Hepatocyte (in vitro differentiated cells): ENCODE data around the gene MAGI3. TPM values are rescaled to one million over a fixed set of nuclear protein-coding genes. Genes with fewer than 3 reads are reported as not detected.

ENCODE experiments used
- DNase-seq: peaks from one replicate; pipeline ENCODE4 v3.0.0-alpha.2; 2016; ENCODE audit warnings: low spot score
- H2AFZ ChIP-seq: fragments of 200-600 bp; sonication (generic); 2 replicates; pipeline ENCODE4 v1.6.0; 2016; ENCODE audit warnings: antibody characterized with exemption, mild to moderate bottlenecking
- H3K27ac ChIP-seq: fragments of 200-600 bp; sonication (generic); 2 replicates; pipeline ENCODE4 v1.5.1; 2016; ENCODE audit warnings: mild to moderate bottlenecking
- H3K27me3 ChIP-seq: fragments of 200-600 bp; sonication (generic); 2 replicates; pipeline ENCODE4 v1.6.1; 2016
- H3K36me3 ChIP-seq: fragments of 200-600 bp; sonication (generic); replicated peaks from 2 replicates; pipeline ENCODE4 v1.5.1; 2016; ENCODE audit warnings: low read depth; ENCODE audit not compliant: insufficient read depth
- H3K4me1 ChIP-seq: fragments of 200-600 bp; sonication (generic); 2 replicates; pipeline ENCODE4 v1.5.1; 2016; ENCODE audit warnings: mild to moderate bottlenecking, moderate library complexity; ENCODE audit not compliant: insufficient read depth
- H3K4me2 ChIP-seq: fragments of 200-600 bp; sonication (generic); 2 replicates; pipeline ENCODE4 v1.6.0; 2016
- H3K4me3 ChIP-seq: fragments of 200-600 bp; sonication (generic); 2 replicates; pipeline ENCODE4 v1.5.1; 2016; ENCODE audit warnings: mild to moderate bottlenecking
- H3K79me2 ChIP-seq: fragments of 200-600 bp; sonication (generic); 2 replicates; pipeline ENCODE4 v1.6.0; 2017; ENCODE audit warnings: mild to moderate bottlenecking
- H3K9me2 ChIP-seq: fragments of 200-600 bp; sonication (generic); replicated peaks from 2 replicates; pipeline ENCODE4 v1.6.0; 2017; ENCODE audit warnings: mild to moderate bottlenecking; ENCODE audit not compliant: insufficient read depth
- H3K9me3 ChIP-seq: fragments of 200-600 bp; sonication (generic); 2 replicates; pipeline ENCODE4 v1.5.1; 2016; ENCODE audit warnings: low read depth, mild to moderate bottlenecking
- H4K20me1 ChIP-seq: fragments of 200-600 bp; sonication (generic); 2 replicates; pipeline ENCODE4 v1.6.0; 2016; ENCODE audit warnings: mild to moderate bottlenecking; ENCODE audit not compliant: insufficient read depth, poor library complexity, severe bottlenecking
- EZH2 ChIP-seq: fragments of 200-600 bp; sonication (generic); IDR thresholded peaks from 2 replicates; pipeline ENCODE4 v1.6.1; 2016; ENCODE audit warnings: antibody characterized with exemption, mild to moderate bottlenecking, borderline replicate concordance
- EZH2phosphoT487 ChIP-seq: fragments of 200-600 bp; sonication (generic); IDR thresholded peaks from one replicate; pipeline ENCODE4 v1.6.1; 2018; ENCODE audit warnings: antibody characterized with exemption, mild to moderate bottlenecking, low read depth, moderate library complexity; ENCODE audit not compliant: unreplicated experiment, severe bottlenecking
- WGBS: methylation state at CpG from one replicate; pipeline ENCODE4 v1.1.6; 2016; ENCODE audit warnings: low lambda C conversion rate; ENCODE audit errors: missing lambda C conversion rate; 5-methylcytosine and 5-hydroxymethylcytosine counted together
- polyA plus RNA-seq: library from polyadenylated mRNA; unstranded; fragments of >200 nt; fragmentation: Nextera tagmentation; extraction: Ambion mirVana; gene quantifications from 2 replicates; pipeline ENCODE4 v1.2.1, GENCODE V29; 2016
- total RNA-seq: library from RNA; depleted of rRNA; stranded (reverse); fragments of >200 nt; gene quantifications from 2 replicates; pipeline ENCODE4 v1.2.3, GENCODE V29; 2014
- TF ChIP-seq, protein P1 (sequence below): fragments of 200-600 bp; sonication (generic); IDR thresholded peaks from 2 replicates; pipeline ENCODE4 v1.5.1; 2016; ENCODE audit warnings: antibody characterized with exemption, mild to moderate bottlenecking; ENCODE audit not compliant: poor library complexity

Gene MAGI3
- total and polyA plus RNA-seq, 2 experiments from 2014 or later, result 15.9 to 22.4 TPM

DNA sequence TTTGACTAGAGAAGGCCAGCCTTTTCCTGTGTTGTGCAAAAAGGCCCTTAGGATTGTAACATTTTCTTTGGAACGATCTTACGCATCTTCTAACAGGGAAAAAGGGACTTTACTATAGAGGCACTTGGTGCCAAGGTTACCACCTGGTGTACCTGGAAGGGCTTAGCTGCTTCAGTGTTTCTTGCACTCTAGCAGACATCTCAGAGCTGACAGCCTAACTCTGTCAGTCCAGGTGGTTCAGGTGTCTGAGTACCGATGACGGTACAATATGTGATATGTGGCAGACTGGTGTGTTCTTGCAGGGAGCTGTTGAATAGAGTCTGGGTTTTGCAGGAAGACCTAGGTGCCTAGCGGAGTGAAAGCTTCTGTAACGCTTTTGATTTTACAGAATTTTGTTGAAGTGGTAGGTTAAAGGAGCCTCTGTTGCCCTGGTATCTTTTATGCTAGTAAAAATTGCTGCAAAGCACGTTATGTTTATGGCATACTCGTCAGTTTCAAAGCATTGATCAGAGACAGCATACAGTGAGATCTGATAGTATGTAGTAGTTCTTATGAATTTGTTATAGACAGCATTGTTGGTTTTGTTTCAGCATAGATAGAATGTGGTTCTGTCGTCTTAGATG, 1.4 kb downstream of the MAGI3 start:
- H3K27ac ChIP-seq, result peak overlapping the region; percentile 10
- no peaks in the 10 kb centered on the region for H3K9me3 ChIP-seq
- peaks cover 20% of the 10 kb centered on the region for H4K20me1 ChIP-seq
- 5% methylated on average over 9 of the region's 9 CpGs for WGBS
- DNase-seq, result peak; percentile 38
- peaks cover 15% of the 10 kb centered on the region for H3K4me1 ChIP-seq
- no peaks in the 10 kb centered on the region for H3K9me2 ChIP-seq
- TF ChIP-seq EZH2 (no peak), EZH2phosphoT487 (no peak)
- TF ChIP-seq, protein P1, sequence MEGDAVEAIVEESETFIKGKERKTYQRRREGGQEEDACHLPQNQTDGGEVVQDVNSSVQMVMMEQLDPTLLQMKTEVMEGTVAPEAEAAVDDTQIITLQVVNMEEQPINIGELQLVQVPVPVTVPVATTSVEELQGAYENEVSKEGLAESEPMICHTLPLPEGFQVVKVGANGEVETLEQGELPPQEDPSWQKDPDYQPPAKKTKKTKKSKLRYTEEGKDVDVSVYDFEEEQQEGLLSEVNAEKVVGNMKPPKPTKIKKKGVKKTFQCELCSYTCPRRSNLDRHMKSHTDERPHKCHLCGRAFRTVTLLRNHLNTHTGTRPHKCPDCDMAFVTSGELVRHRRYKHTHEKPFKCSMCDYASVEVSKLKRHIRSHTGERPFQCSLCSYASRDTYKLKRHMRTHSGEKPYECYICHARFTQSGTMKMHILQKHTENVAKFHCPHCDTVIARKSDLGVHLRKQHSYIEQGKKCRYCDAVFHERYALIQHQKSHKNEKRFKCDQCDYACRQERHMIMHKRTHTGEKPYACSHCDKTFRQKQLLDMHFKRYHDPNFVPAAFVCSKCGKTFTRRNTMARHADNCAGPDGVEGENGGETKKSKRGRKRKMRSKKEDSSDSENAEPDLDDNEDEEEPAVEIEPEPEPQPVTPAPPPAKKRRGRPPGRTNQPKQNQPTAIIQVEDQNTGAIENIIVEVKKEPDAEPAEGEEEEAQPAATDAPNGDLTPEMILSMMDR, result no peak
- H3K4me3 ChIP-seq, result peak overlapping the region; percentile 81
- H3K79me2 ChIP-seq, result peaks cover 58% of the 10 kb centered on the region
- peak overlapping the region; percentile 79 for H2AFZ ChIP-seq
- H3K36me3 ChIP-seq, result no peaks in the 10 kb centered on the region
- peak overlapping the region; percentile 82 for H3K4me2 ChIP-seq
- no peaks in the 10 kb centered on the region for H3K27me3 ChIP-seq

DNA sequence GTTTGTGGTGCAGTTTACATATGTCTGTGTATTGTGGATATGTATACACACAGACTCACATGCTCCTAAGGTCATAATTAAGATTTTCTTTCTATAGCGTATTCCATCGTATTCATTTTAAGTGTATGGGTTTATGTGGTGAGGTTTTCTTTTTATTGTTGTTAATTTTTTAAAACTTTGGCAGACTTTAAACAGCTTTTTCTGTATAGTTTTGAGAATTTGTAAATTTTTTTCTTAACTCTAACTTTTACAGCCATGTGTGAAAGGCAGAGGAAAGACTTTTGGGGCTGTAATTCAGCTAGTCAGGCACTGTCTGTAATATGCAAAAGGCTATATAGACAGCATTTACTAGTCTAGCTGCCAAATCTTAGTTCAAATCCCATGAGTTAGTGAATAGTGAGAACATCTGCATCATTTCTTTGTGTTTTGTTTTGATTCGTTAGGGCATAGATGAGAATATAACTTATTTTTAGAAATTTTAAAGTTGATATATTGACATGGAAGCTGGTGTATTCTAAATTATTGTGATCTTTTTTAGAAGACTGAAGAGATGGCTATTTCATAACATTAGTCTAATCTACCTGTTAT, 2.3 kb downstream of the MAGI3 start:
- peaks cover 21% of the 10 kb centered on the region for H3K4me1 ChIP-seq
- H3K4me3 ChIP-seq, result peak overlapping the region; percentile 81
- H3K79me2 ChIP-seq, result peaks cover 67% of the 10 kb centered on the region
- no peaks in the 10 kb centered on the region for H3K9me2 ChIP-seq
- H3K27me3 ChIP-seq, result no peaks in the 10 kb centered on the region
- H3K27ac ChIP-seq, result no peak overlapping the region
- H4K20me1 ChIP-seq, result peaks cover 20% of the 10 kb centered on the region
- H3K36me3 ChIP-seq, result no peaks in the 10 kb centered on the region
- TF ChIP-seq EZH2 (no peak), EZH2phosphoT487 (no peak)
- TF ChIP-seq, protein P1, result no peak
- peak overlapping the region; percentile 82 for H3K4me2 ChIP-seq
- WGBS, result 70% methylated on average over 3 of the region's 3 CpGs
- no peak overlapping the region for H2AFZ ChIP-seq
- H3K9me3 ChIP-seq, result no peaks in the 10 kb centered on the region
- DNase-seq, result no peak

DNA sequence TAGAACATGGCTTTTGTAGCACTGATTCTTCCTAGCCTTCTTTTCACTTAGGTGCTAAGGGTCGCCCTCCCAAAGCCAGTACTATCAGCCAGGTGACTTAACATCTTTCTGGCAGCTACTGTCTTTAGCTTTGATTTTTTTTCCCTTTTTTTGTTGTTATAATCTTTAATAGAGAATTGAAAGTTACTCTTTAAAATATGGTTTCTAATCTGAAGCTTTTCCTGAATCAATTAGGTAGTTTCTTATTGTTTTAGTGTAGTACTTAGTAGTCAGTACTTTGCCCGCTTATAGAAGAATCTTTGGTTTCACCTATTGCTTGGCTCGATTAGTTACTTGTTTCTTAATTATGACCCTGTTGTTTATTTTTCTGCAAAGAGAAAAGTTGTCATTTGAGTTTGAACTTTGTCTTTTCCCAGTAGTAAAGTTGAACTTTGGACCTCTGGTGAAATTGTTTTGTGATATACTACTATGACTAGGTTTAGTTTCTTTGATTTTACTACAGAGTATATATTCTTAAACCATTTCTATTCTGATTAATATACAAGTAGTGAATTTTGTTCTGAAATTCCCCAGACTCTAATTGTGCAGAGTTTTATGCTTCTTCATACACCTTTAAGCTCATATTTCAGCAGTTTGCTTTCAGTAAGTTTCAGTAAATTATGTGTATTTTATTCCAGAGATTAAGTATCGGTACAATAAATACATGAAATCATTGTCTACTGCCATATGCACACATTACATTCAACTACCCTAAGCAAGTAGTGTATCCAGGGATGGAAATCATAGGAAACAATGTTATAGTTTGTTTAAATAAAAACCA, 3.9 kb downstream of the MAGI3 start:
- H3K36me3 ChIP-seq, result no peaks in the 10 kb centered on the region
- no peak for TF ChIP-seq EZH2phosphoT487
- peaks cover 16% of the 10 kb centered on the region for H3K4me1 ChIP-seq
- no peaks in the 10 kb centered on the region for H3K9me3 ChIP-seq
- DNase-seq, result peak; percentile 29
- H2AFZ ChIP-seq, result no peak overlapping the region
- H3K27me3 ChIP-seq, result no peaks in the 10 kb centered on the region
- H3K79me2 ChIP-seq, result peaks cover 83% of the 10 kb centered on the region
- H3K9me2 ChIP-seq, result no peaks in the 10 kb centered on the region
- WGBS, result 57% methylated on average over 4 of the region's 4 CpGs
- H3K4me2 ChIP-seq, result peak overlapping the region; percentile 82
- peaks cover 20% of the 10 kb centered on the region for H4K20me1 ChIP-seq
- peak overlapping the region; percentile 56 for H3K27ac ChIP-seq
- H3K4me3 ChIP-seq, result no peak overlapping the region

DNA sequence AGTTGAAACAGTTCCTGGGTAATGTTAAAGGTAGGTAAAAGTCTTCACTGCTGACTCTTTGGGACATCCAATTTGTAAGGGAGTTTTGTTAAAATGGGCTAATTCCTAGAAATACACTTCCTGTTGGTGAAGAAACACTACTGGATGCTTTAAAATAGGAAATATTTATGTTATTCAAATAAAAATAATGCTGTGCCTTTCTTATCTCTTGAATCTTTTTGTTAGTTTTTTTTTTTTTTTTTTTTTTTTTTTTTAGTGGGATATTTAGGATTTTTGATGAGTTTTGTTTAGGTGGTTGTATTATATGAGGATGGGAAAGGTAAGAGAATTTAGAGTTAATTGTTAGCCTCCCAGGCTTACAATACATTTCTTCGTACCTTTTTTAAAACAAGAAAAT, 4.5 kb downstream of the MAGI3 start:
- no peaks in the 10 kb centered on the region for H3K9me3 ChIP-seq
- no peaks in the 10 kb centered on the region for H3K27me3 ChIP-seq
- peak overlapping the region; percentile 82 for H3K4me2 ChIP-seq
- H3K4me3 ChIP-seq, result no peak overlapping the region
- no peak for DNase-seq
- peak overlapping the region; percentile 55 for H3K27ac ChIP-seq
- no peak overlapping the region for H2AFZ ChIP-seq
- H3K9me2 ChIP-seq, result no peaks in the 10 kb centered on the region
- peaks cover 20% of the 10 kb centered on the region for H4K20me1 ChIP-seq
- H3K4me1 ChIP-seq, result peaks cover 16% of the 10 kb centered on the region
- no peaks in the 10 kb centered on the region for H3K36me3 ChIP-seq
- 89% methylated on average over 1 of the region's 1 CpG for WGBS
- no peak for TF ChIP-seq EZH2phosphoT487
- TF ChIP-seq, protein P1, result no peak
- no peak for TF ChIP-seq EZH2
- peaks cover 89% of the 10 kb centered on the region for H3K79me2 ChIP-seq
